H1 (cell line): ENCODE measurements around the gene AGAP1. TPM values are rescaled to one million over a fixed set of nuclear protein-coding genes. Genes with fewer than 3 reads are reported as not detected.

Source experiments
- CTCF ChIA-PET: fragments of 300-600 bp; sonication (Branson Sonifier 250); formaldehyde crosslinking; loops from one replicate; lab custom pipeline; 2021; ENCODE audit not compliant: partially characterized antibody; lab: Charles Lee
- POLR2A ChIA-PET: fragments of 300-600 bp; sonication (Branson Sonifier 250); formaldehyde crosslinking; loops from one replicate; lab custom pipeline; 2021; ENCODE audit warnings: inconsistent platforms; ENCODE audit not compliant: partially characterized antibody; lab: Charles Lee
- DNase-seq, 2 experiments: peaks; one replicate each; pipeline versions ENCODE4 v3.0.0 to v3.0.0-alpha.2; 2010 to 2022; ENCODE audit warnings: low spot score in 2 of 2, low read depth in 1 of 2, mixed read lengths in 1 of 2
- FAIRE-seq: peaks from 2 replicates; lab custom pipeline; 2011; peaks lifted over from hg19 to GRCh38; lab: Jason Lieb, UNC
- H2AFZ ChIP-seq: 2 replicates; pipeline ENCODE4 v1.8.1; 2012; ENCODE audit warnings: low read length, inconsistent platforms
- H2AK5ac ChIP-seq: 2 replicates; pipeline ENCODE4 v1.6.1; 2013; ENCODE audit warnings: low read depth, low read length
- H2BK120ac ChIP-seq: replicated peaks from 2 replicates; pipeline ENCODE3; 2013; ENCODE audit warnings: low read depth, low read length, inconsistent platforms
- H2BK12ac ChIP-seq: 2 replicates; pipeline ENCODE4 v1.6.1; 2013; ENCODE audit warnings: low read depth, low read length
- H2BK15ac ChIP-seq: 2 replicates; pipeline ENCODE4 v1.6.1; 2013; ENCODE audit warnings: low read length
- H2BK20ac ChIP-seq: 2 replicates; pipeline ENCODE4 v1.6.1; 2013; ENCODE audit warnings: low read length
- H2BK5ac ChIP-seq: 2 replicates; pipeline ENCODE4 v1.6.1; 2013; ENCODE audit warnings: low read depth, low read length
- H3K14ac ChIP-seq: 2 replicates; pipeline ENCODE4 v1.6.1; 2013; ENCODE audit warnings: inconsistent platforms; ENCODE audit not compliant: insufficient read length
- H3K18ac ChIP-seq: 2 replicates; pipeline ENCODE4 v1.6.1; 2013; ENCODE audit warnings: low read length; ENCODE audit errors: extremely low read depth
- H3K23ac ChIP-seq: 2 replicates; pipeline ENCODE4 v1.6.1; 2013; ENCODE audit warnings: inconsistent platforms; ENCODE audit not compliant: insufficient read length
- H3K23me2 ChIP-seq: 2 replicates; pipeline ENCODE4 v1.6.1; 2013; ENCODE audit warnings: low read depth, low read length
- H3K27ac ChIP-seq: 2 replicates; pipeline ENCODE4 v1.6.1; 2011; ENCODE audit warnings: low read depth, low read length, inconsistent platforms
- H3K27me3 ChIP-seq, 4 experiments: replicated peaks in 1 of 4; 1 replicate in 1 of 4; 2 replicates in 3 of 4; pipeline versions ENCODE4 v1.6.1 to v1.8.1; 2011 to 2013; ENCODE audit warnings: low read length in 3 of 4, mild to moderate bottlenecking in 3 of 4, inconsistent platforms in 2 of 4, mixed read lengths in 2 of 4, moderate library complexity in 1 of 4; ENCODE audit not compliant: control insufficient read depth in 3 of 4, insufficient read depth in 3 of 4; ENCODE audit errors: extremely low read depth in 1 of 4
- H3K36me3 ChIP-seq, 4 experiments: 2 replicates each; pipeline versions ENCODE4 v1.6.1 to v1.8.1; 2011 to 2013; ENCODE audit warnings: mild to moderate bottlenecking in 4 of 4, low read length in 3 of 4, moderate library complexity in 2 of 4, control low read depth in 1 of 4, inconsistent platforms in 1 of 4; ENCODE audit not compliant: insufficient read depth in 4 of 4, control insufficient read depth in 2 of 4
- H3K4ac ChIP-seq: replicated peaks from 2 replicates; pipeline ENCODE3; 2013; ENCODE audit warnings: low read length, low read depth, mixed read lengths, inconsistent platforms; ENCODE audit not compliant: insufficient read length
- H3K4me1 ChIP-seq, 4 experiments: replicated peaks in 1 of 4; 1 replicate in 1 of 4; 2 replicates in 3 of 4; pipeline versions ENCODE4 v1.6.1 to v1.8.1; 2011 to 2013; ENCODE audit warnings: low read length in 3 of 4, inconsistent platforms in 2 of 4, mixed read lengths in 1 of 4; ENCODE audit not compliant: insufficient read depth in 4 of 4, control insufficient read depth in 3 of 4
- H3K4me2 ChIP-seq, 2 experiments: 2 replicates each; pipeline versions ENCODE4 v1.6.1 to v1.8.1; 2011 to 2013; ENCODE audit warnings: low read depth in 2 of 2, low read length in 2 of 2, control low read depth in 1 of 2, inconsistent platforms in 1 of 2, mild to moderate bottlenecking in 1 of 2; ENCODE audit not compliant: insufficient read depth in 1 of 2
- H3K4me3 ChIP-seq, 4 experiments: fragments of 200-600, 300-600 bp in 1 of 4; sonication (generic), shearing (Covaris generic), sonication (Bioruptor Twin) in 1 of 4; 2 replicates each; pipeline versions ENCODE4 v1.5.1 to v1.8.1; 2011 to 2016; ENCODE audit warnings: low read length in 4 of 4, low read depth in 3 of 4, control low read depth in 2 of 4, inconsistent platforms in 2 of 4, mild to moderate bottlenecking in 2 of 4, mixed read lengths in 1 of 4, moderate library complexity in 1 of 4; ENCODE audit not compliant: insufficient read depth in 2 of 4; ENCODE audit errors: extremely low read depth in 1 of 4
- H3K56ac ChIP-seq: replicated peaks from 2 replicates; pipeline ENCODE3; 2013; ENCODE audit warnings: low read depth, mild to moderate bottlenecking, mixed read lengths, low read length, inconsistent platforms; ENCODE audit not compliant: insufficient read length
- H3K79me1 ChIP-seq: 2 replicates; pipeline ENCODE4 v1.6.1; 2013; ENCODE audit warnings: low read depth, low read length, control low read depth
- H3K79me2 ChIP-seq, 2 experiments: 2 replicates each; pipeline versions ENCODE4 v1.6.1 to v1.8.1; 2012 to 2013; ENCODE audit warnings: low read length in 2 of 2, mild to moderate bottlenecking in 2 of 2, inconsistent platforms in 1 of 2; ENCODE audit not compliant: insufficient read depth in 2 of 2, control insufficient read depth in 1 of 2
- H3K9ac ChIP-seq, 4 experiments: replicated peaks in 1 of 4; 1 replicate in 1 of 4; 2 replicates in 3 of 4; pipeline versions ENCODE4 v1.6.1 to v1.8.1; 2011 to 2013; ENCODE audit warnings: low read depth in 3 of 4, low read length in 3 of 4, control low read depth in 2 of 4, mild to moderate bottlenecking in 2 of 4, moderate library complexity in 2 of 4, inconsistent platforms in 1 of 4; ENCODE audit errors: extremely low read depth in 1 of 4
- H3K9me3 ChIP-seq, 2 experiments: 2 replicates each; pipeline versions ENCODE4 v1.6.1 to v1.8.1; 2012 to 2013; ENCODE audit warnings: mild to moderate bottlenecking in 2 of 2, moderate library complexity in 2 of 2, control low read depth in 1 of 2, inconsistent platforms in 1 of 2, low read depth in 1 of 2, low read length in 1 of 2, mixed read lengths in 1 of 2; ENCODE audit not compliant: insufficient read depth in 2 of 2
- H4K20me1 ChIP-seq, 2 experiments: replicated peaks in 1 of 2; 2 replicates each; pipeline versions ENCODE3 to v1.8.1; 2011 to 2013; ENCODE audit warnings: inconsistent platforms in 2 of 2, low read length in 2 of 2, mild to moderate bottlenecking in 1 of 2; ENCODE audit not compliant: insufficient read depth in 2 of 2, control insufficient read depth in 1 of 2
- H4K5ac ChIP-seq: 2 replicates; pipeline ENCODE4 v1.6.1; 2013; ENCODE audit warnings: low read length, low read depth, mixed read lengths, inconsistent platforms; ENCODE audit not compliant: insufficient read length
- H4K8ac ChIP-seq: 2 replicates; pipeline ENCODE4 v1.8.0; 2013; ENCODE audit warnings: mild to moderate bottlenecking, moderate library complexity, low read length, inconsistent platforms; ENCODE audit not compliant: insufficient read depth; ENCODE audit errors: extremely low read depth
- H4K91ac ChIP-seq: replicated peaks from 2 replicates; pipeline ENCODE3; 2013; ENCODE audit warnings: low read length, mixed read lengths, inconsistent platforms; ENCODE audit not compliant: insufficient read length
- CBX8 ChIP-seq: fragments of 300-800, 300-1000 bp; sonication (generic); IDR thresholded peaks from 2 replicates; pipeline ENCODE4 v1.7.1; 2016; ENCODE audit warnings: low read depth, low read length, borderline replicate concordance
- CEBPB ChIP-seq: IDR thresholded peaks from 2 replicates; pipeline ENCODE4 v1.6.1; 2012; ENCODE audit warnings: low read depth, low read length
- CREB1 ChIP-seq: IDR thresholded peaks from 2 replicates; pipeline ENCODE4 v1.6.1; 2012; ENCODE audit warnings: inconsistent platforms
- KDM5A ChIP-seq: fragments of 200-600 bp; IDR thresholded peaks from 2 replicates; pipeline ENCODE4 v1.7.1; 2012; ENCODE audit warnings: mild to moderate bottlenecking, low read length, inconsistent platforms, mixed read lengths
- RNF2 ChIP-seq: fragments of 200-900, 300-1000 bp; sonication (generic); IDR thresholded peaks from 2 replicates; pipeline ENCODE4 v1.7.1; 2016; ENCODE audit warnings: borderline replicate concordance, low read depth, mild to moderate bottlenecking, antibody characterized with exemption, low read length; ENCODE audit not compliant: poor library complexity, severe bottlenecking; ENCODE audit errors: missing control alignments
- SRF ChIP-seq: IDR thresholded peaks from 2 replicates; pipeline ENCODE4 v1.6.1; 2011; ENCODE audit warnings: mild to moderate bottlenecking, low read depth, low read length, moderate library complexity
- WGBS, 2 experiments: shearing (Covaris generic) in 1 of 2; methylation state at CpG; one replicate each; pipeline versions ENCODE4 v1.1.6 to v1.1.7; 2013 to 2015; ENCODE audit warnings: low lambda C conversion rate in 2 of 2, mixed read lengths in 2 of 2, inconsistent platforms in 1 of 2, low coverage in 1 of 2, missing lambda C conversion rate in 1 of 2; ENCODE audit not compliant: insufficient replicate concordance in 2 of 2, insufficient coverage in 1 of 2, insufficient read length in 1 of 2; ENCODE audit errors: extremely low coverage in 1 of 2, missing lambda C conversion rate in 1 of 2; 5-methylcytosine and 5-hydroxymethylcytosine counted together
- polyA plus RNA-seq, 7 experiments: library from polyadenylated mRNA; depleted of rRNA in 3 of 7; stranded (reverse) in 5 of 7; unstranded in 2 of 7; fragments of >200 nt in 5 of 7; fragments of 200-250 nt in 2 of 7; gene quantifications; 1 replicate in 5 of 7; 2 replicates in 1 of 7; 4 replicates in 1 of 7; pipeline versions ENCODE4 v1.2.1 to v1.2.3, GENCODE V29; 2011 to 2013; ENCODE audit warnings: missing spikeins in 2 of 7, mixed read lengths in 2 of 7
- total RNA-seq: library from RNA; stranded (reverse); fragmentation: NEBNext Ultra II Directional; extraction: Animal tissue kit (Norgen Biotek cat#: 25700); gene quantifications from 2 replicates; pipeline ENCODE4 v1.2.1, GENCODE V29; 2021

Gene AGAP1
- total and polyA plus RNA-seq, 2 of the 8 experiments (the other 6 are each of a cell fraction or from before 2014, with no cell fraction given), result 18.1 to 39.4 TPM

DNA sequence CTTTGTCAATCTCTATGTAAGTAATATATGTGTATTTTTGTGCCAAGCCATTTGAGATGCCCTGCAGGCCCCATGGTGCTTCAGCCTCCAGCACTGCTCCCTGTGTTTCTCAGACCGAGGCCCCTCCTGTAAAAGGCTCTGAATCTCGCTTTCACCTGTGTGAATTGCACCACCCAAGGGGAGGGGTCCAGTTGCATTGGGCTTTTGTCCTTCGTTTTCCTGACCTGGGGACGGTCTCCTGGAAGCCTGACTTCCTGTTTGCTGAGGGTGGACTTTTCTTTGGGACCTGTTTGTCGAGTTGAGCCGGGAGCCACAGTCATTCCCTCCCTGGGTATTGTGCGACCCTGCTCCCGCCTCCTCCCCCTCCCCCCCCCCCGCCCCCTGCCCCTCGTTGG is 48.9 kb downstream of the AGAP1 start:
- H4K20me1 ChIP-seq, result peaks cover 0 to 19% of the 10 kb centered on the region in 2 experiments
- H2BK5ac ChIP-seq, result no peak overlapping the region
- no peak overlapping the region for H3K27ac ChIP-seq
- H3K23ac ChIP-seq, result no peak overlapping the region
- no peak overlapping the region for H2BK20ac ChIP-seq
- no peak overlapping the region for H2AK5ac ChIP-seq
- no peak overlapping the region for H4K91ac ChIP-seq
- H3K9me3 ChIP-seq, result no peaks in the 10 kb centered on the region
- H3K27me3 ChIP-seq, result no peaks in the 10 kb centered on the region
- no peak overlapping the region for H2BK15ac ChIP-seq
- H3K36me3 ChIP-seq, result no peaks in the 10 kb centered on the region
- no peak overlapping the region for H2BK120ac ChIP-seq
- H3K9ac ChIP-seq, result no peak overlapping the region
- H3K56ac ChIP-seq, result no peak overlapping the region
- no peak overlapping the region for H4K8ac ChIP-seq
- DNase-seq, result peak in 1 of 2 experiments; percentile 59
- H2BK12ac ChIP-seq, result peak overlapping the region; percentile 10; the same call in 1 of the 2 replicates
- no peak overlapping the region for H4K5ac ChIP-seq
- H3K14ac ChIP-seq, result no peak overlapping the region
- H3K4me1 ChIP-seq, result peaks cover 5 to 17% (median 10%) of the 10 kb centered on the region in 4 experiments
- peaks cover 4 to 91% of the 10 kb centered on the region in 2 experiments; a peak in 3 of 4 replicates for H3K79me2 ChIP-seq
- peak overlapping the region in 1 of 2 experiments; percentile 42; a peak in 3 of 4 replicates for H3K4me2 ChIP-seq
- TF ChIP-seq SRF (no peak), CBX8 (no peak), KDM5A (no peak), RNF2 (no peak), CEBPB (peak; percentile 46; the same call in 1 of the 2 replicates), CREB1 (no peak)
- ChIA-PET POLR2A (interaction anchor here (0.9 to 1.0 kb wide), 2 partner anchors 10 to 53 kb away, joined by 3 read pairs; no protein-coding TSS in a partner anchor), CTCF (interaction anchor here (0.5 to 1.2 kb wide), 5 partner anchors 9 to 240 kb away, joined by 3 to 10 read pairs (median 3); no protein-coding TSS in a partner anchor)
- no peak overlapping the region for H3K4ac ChIP-seq
- H3K79me1 ChIP-seq, result peaks cover 11% of the 10 kb centered on the region
- peak; percentile 28 for FAIRE-seq
- no peak overlapping the region for H3K18ac ChIP-seq
- WGBS, 2 experiments, result 8% methylated on average over 5 of the region's 10 CpGs; no CpG with 5 or more reads in 1 of the 2 experiments
- H3K4me3 ChIP-seq, result peak overlapping the region in 1 of 4 experiments; percentile 27; a peak in 1 of 8 replicates
- H2AFZ ChIP-seq, result no peak overlapping the region
- no peaks in the 10 kb centered on the region for H3K23me2 ChIP-seq
